ENCODE measurements around the gene STAT5A. TPM values are rescaled to one million over a fixed set of nuclear protein-coding genes. Genes with fewer than 3 reads are reported as not detected.

STAT5A gene
- total RNA-seq, 1 experiment from 2014 or later, result 6.4 TPM

GRCh38 chr17:42266918-42267766 is 21.2 kb upstream of the STAT5A start:
- H2BK15ac ChIP-seq (ENCODE audit: low read depth, low read length), result no peak overlapping the region
- H3K9me3 Mint-ChIP-seq, result peaks cover 0 to 4% of the 10 kb centered on the region in 2 experiments; a peak in 1 of 5 replicates
- H3K9me3 ChIP-seq (ENCODE audit: control insufficient read depth, low read depth, low read length), result no peaks in the 10 kb centered on the region
- no peaks in the 10 kb centered on the region for H3K27me3 Mint-ChIP-seq (ENCODE audit: low read depth)
- no peak overlapping the region for H2BK120ac ChIP-seq (ENCODE audit: low read depth, low read length, poor library complexity, severe bottlenecking)
- no peaks in the 10 kb centered on the region for H3K27me3 ChIP-seq (ENCODE audit: insufficient read depth, low read length)
- no peak overlapping the region for H3K4me3 Mint-ChIP-seq
- no peak overlapping the region for H3K4me2 ChIP-seq (ENCODE audit: insufficient read depth, insufficient read length, low read length)
- TF ChIP-seq, protein P1, sequence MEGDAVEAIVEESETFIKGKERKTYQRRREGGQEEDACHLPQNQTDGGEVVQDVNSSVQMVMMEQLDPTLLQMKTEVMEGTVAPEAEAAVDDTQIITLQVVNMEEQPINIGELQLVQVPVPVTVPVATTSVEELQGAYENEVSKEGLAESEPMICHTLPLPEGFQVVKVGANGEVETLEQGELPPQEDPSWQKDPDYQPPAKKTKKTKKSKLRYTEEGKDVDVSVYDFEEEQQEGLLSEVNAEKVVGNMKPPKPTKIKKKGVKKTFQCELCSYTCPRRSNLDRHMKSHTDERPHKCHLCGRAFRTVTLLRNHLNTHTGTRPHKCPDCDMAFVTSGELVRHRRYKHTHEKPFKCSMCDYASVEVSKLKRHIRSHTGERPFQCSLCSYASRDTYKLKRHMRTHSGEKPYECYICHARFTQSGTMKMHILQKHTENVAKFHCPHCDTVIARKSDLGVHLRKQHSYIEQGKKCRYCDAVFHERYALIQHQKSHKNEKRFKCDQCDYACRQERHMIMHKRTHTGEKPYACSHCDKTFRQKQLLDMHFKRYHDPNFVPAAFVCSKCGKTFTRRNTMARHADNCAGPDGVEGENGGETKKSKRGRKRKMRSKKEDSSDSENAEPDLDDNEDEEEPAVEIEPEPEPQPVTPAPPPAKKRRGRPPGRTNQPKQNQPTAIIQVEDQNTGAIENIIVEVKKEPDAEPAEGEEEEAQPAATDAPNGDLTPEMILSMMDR (conservative IDR thresholded peaks at IDR 0.05), result no peak
- peaks cover 5 to 10% of the 10 kb centered on the region in 2 experiments for H3K4me1 Mint-ChIP-seq
- H3K4ac ChIP-seq (ENCODE audit: low read depth, low read length), result no peak overlapping the region
- no peaks in the 10 kb centered on the region; the same call in 1 of the 2 replicates for H3K79me2 ChIP-seq (ENCODE audit: insufficient read depth, low read length)
- H2BK12ac ChIP-seq (ENCODE audit: insufficient read length, low read depth, low read length), result no peak overlapping the region
- WGBS (ENCODE audit: extremely low coverage, insufficient read length, low lambda C conversion rate), result no CpG with 5 or more reads among the region's 9 CpGs
- H4K91ac ChIP-seq (ENCODE audit: insufficient read length, low read depth, low read length), result no peak overlapping the region
- H2AFZ ChIP-seq (ENCODE audit: low read length), result no peak overlapping the region
- peaks cover 5% of the 10 kb centered on the region for H3K79me1 ChIP-seq (ENCODE audit: insufficient read depth, low read depth, low read length, poor library complexity, severe bottlenecking)
- no peak overlapping the region for H3K27ac Mint-ChIP-seq
- DNase-seq, result no peak
- no peaks in the 10 kb centered on the region; a peak in 2 of 7 replicates for H3K36me3 Mint-ChIP-seq (ENCODE audit: insufficient read depth in 1 of 3, low read depth in 3 of 3)
- no peak overlapping the region for H2BK5ac ChIP-seq (ENCODE audit: insufficient read length, low read length)
- H4K8ac ChIP-seq (replicated peaks; ENCODE audit: insufficient read length, low read depth, low read length), result no peak overlapping the region
- no peak overlapping the region for H3K23ac ChIP-seq (ENCODE audit: insufficient read length, low read depth, low read length)
- H2BK20ac ChIP-seq (ENCODE audit: low read depth, low read length, poor library complexity, severe bottlenecking), result no peak overlapping the region
- H3K23me2 ChIP-seq (ENCODE audit: insufficient read length, low read depth, low read length, poor library complexity, severe bottlenecking), result no peaks in the 10 kb centered on the region
- no peak overlapping the region for H3K56ac ChIP-seq (ENCODE audit: insufficient read length, low read depth, low read length)
- no peak overlapping the region for H3K18ac ChIP-seq (ENCODE audit: insufficient read length, low read depth, low read length)
- H3K14ac ChIP-seq (ENCODE audit: insufficient read depth, low read length), result no peak overlapping the region
- H3K9ac ChIP-seq (ENCODE audit: extremely low read depth, insufficient read length, low read length), result no peak overlapping the region
- no peak overlapping the region for H3K27ac ChIP-seq (ENCODE audit: insufficient read length, low read depth, low read length)
- no peak overlapping the region for H3T11ph ChIP-seq (ENCODE audit: low read length)
- H4K20me1 ChIP-seq (ENCODE audit: control insufficient read depth, insufficient read depth, insufficient read length), result no peaks in the 10 kb centered on the region
- H3K4me1 ChIP-seq (ENCODE audit: insufficient read depth, low read length), result peaks cover under 1% of the 10 kb centered on the region; the same call in 1 of the 2 replicates
- no peak overlapping the region for H4K5ac ChIP-seq (ENCODE audit: insufficient read length, low read depth, low read length)
- H2AK5ac ChIP-seq (ENCODE audit: insufficient read length, low read length), result no peak overlapping the region
